ENCODE data around the gene LRIT2. TPM values are rescaled to one million over a fixed set of nuclear protein-coding genes. Genes with fewer than 3 reads are reported as not detected.

The LRIT2 gene
- total and polyA plus RNA-seq, 9 of the 15 experiments (the other 6 are each of a cell fraction or from before 2014, with no cell fraction given): not detected

DNA sequence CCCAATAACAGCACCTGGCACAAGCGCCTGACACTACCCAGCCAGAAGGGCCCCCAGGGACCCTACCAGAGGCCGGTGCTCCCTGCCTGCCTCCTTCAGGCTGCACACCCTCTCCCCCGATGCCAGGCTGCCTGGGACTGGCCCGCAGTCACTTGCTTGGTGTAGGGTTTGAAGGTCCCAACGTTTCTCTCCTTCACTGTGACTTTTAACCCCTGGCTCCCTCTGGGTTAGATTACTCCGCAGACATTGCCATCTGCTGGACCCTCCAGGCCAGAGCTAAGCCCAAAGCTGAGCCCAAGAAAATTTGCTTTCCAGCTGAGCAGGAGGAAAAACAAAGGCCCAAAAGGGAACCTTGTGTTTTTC is 24.1 kb downstream of the LRIT2 start:
- Histone ChIP-seq H4K20me1 (replicated peaks; ENCODE audit: control insufficient read depth, insufficient read depth, low read length) (no peaks in the 10 kb centered on the region), H3K9me1 (ENCODE audit: control insufficient read depth, insufficient read depth, low read length) (no peaks in the 10 kb centered on the region), H3K9ac (ENCODE audit: insufficient read depth in 1 of 2, low read depth in 2 of 2, low read length in 2 of 2) (no peak overlapping the region), H3K79me2 (ENCODE audit: control insufficient read depth, insufficient read depth, low read length) (no peaks in the 10 kb centered on the region), H3K9me3 (replicated peaks; ENCODE audit: control insufficient read depth, insufficient read depth, low read depth, low read length) (no peaks in the 10 kb centered on the region), H3K4me3 (no peak overlapping the region), H3K36me3 (ENCODE audit: control insufficient read depth, insufficient read depth, low read length) (no peaks in the 10 kb centered on the region), H3K27ac (ENCODE audit: extremely low read depth, low read depth, low read length) (no peak overlapping the region), H3K27me3 (ENCODE audit: control insufficient read depth in 2 of 2, insufficient read depth in 2 of 2, low read length in 2 of 2) (peaks cover 11 to 31% of the 10 kb centered on the region in 2 experiments), H3K4me1 (replicated peaks in 1 of 2; ENCODE audit: control insufficient read depth in 2 of 2, insufficient read depth in 2 of 2, low read length in 2 of 2) (peaks cover 13 to 15% of the 10 kb centered on the region in 2 experiments; a peak in 4 of 5 replicates), H2AFZ (ENCODE audit: low read depth, low read length) (peak overlapping the region; percentile 18), H3K4me2 (ENCODE audit: insufficient read depth, low read length) (no peak overlapping the region; the same call in 1 of the 2 replicates)
- ATAC-seq (peak; percentile 47), FAIRE-seq (no peak), DNase-seq (ENCODE audit: extremely low read depth in 1 of 4, low spot score in 3 of 4) (peak in 2 of 4 experiments; percentile 39)
- 10% methylated on average over 6 of the region's 6 CpGs for WGBS (ENCODE audit: insufficient coverage, low coverage, missing lambda C conversion rate)
- TF ChIP-seq POLR3G (IDR thresholded peaks at IDR 0.05; ENCODE audit: extremely low read depth, insufficient read length, insufficient replicate concordance) (no peak), NR2C2 (CRISPR knock-in tag; IDR thresholded peaks at IDR 0.05) (no peak), NR2C2 (tag; IDR thresholded peaks at IDR 0.05) (peak; percentile 77; the same call in 1 of the 2 replicates), CCNT2 (IDR thresholded peaks at IDR 0.05; ENCODE audit: borderline replicate concordance, extremely low read depth, insufficient read length, low read depth, low read length) (peak; percentile 23), ZFX (CRISPR knock-in tag; IDR thresholded peaks at IDR 0.05) (peak; percentile 35), ELF4 (CRISPR knock-in tag; IDR thresholded peaks at IDR 0.05) (0 out of 2 replicates have a peak, but pooled peaks have one; percentile 13), ZNF263 (CRISPR knock-in tag; IDR thresholded peaks at IDR 0.05; ENCODE audit: borderline replicate concordance) (peak; percentile 27; the same call in 1 of the 2 replicates), NFXL1 (CRISPR knock-in tag; IDR thresholded peaks at IDR 0.05) (no peak), ZNF583 (CRISPR knock-in tag; IDR thresholded peaks at IDR 0.05) (peak; percentile 55; the same call in 1 of the 2 replicates), EWSR1 (IDR thresholded peaks at IDR 0.05; ENCODE audit: borderline replicate concordance, low read depth, partially characterized antibody) (no peak), L3MBTL2 (IDR thresholded peaks at IDR 0.05) (peak; percentile 45; the same call in 1 of the 2 replicates), NR2C1 (IDR thresholded peaks at IDR 0.05) (0 out of 2 replicates have a peak, but pooled peaks have one; percentile 36), NR2C1 (tag; IDR thresholded peaks at IDR 0.05) (peak; percentile 59), RAD21 (CRISPR knock-in tag; conservative IDR thresholded peaks at IDR 0.05 in 1 of 2, IDR thresholded peaks at IDR 0.05 in 1 of 2) (peak in 1 of 2 experiments; percentile 54; a peak in 2 of 4 replicates)
- TF ChIP-seq, protein P1, sequence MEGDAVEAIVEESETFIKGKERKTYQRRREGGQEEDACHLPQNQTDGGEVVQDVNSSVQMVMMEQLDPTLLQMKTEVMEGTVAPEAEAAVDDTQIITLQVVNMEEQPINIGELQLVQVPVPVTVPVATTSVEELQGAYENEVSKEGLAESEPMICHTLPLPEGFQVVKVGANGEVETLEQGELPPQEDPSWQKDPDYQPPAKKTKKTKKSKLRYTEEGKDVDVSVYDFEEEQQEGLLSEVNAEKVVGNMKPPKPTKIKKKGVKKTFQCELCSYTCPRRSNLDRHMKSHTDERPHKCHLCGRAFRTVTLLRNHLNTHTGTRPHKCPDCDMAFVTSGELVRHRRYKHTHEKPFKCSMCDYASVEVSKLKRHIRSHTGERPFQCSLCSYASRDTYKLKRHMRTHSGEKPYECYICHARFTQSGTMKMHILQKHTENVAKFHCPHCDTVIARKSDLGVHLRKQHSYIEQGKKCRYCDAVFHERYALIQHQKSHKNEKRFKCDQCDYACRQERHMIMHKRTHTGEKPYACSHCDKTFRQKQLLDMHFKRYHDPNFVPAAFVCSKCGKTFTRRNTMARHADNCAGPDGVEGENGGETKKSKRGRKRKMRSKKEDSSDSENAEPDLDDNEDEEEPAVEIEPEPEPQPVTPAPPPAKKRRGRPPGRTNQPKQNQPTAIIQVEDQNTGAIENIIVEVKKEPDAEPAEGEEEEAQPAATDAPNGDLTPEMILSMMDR (IDR thresholded peaks at IDR 0.05 in 2 of 3, conservative IDR thresholded peaks at IDR 0.05 in 1 of 3; ENCODE audit: insufficient read depth in 2 of 3, low read depth in 1 of 3, low read length in 3 of 3): peak; percentile 44 to 47 (median 44); a peak in 4 of 6 replicates
- TF ChIP-seq, protein P2, sequence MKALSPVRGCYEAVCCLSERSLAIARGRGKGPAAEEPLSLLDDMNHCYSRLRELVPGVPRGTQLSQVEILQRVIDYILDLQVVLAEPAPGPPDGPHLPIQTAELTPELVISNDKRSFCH (CRISPR knock-in tag; IDR thresholded peaks at IDR 0.05): no peak
- TF ChIP-seq, protein P2 (tag; IDR thresholded peaks at IDR 0.05): 0 out of 2 replicates have a peak, but pooled peaks have one; percentile 31
- CTCF ChIA-PET (ENCODE audit: low intra/inter-chr PET ratio): no interaction called here
- POLR2A ChIA-PET: interaction anchor here (0.7 to 2.1 kb wide), 3 partner anchors 11 to 61 kb away, joined by 3 to 5 read pairs (median 3); partner anchors contain the start of gene GHITM
- no TSS peak for BruUV-seq (replicated peaks)
- intact Hi-C loops (cut with micrococcal nuclease): no loop called here
- in situ Hi-C loops (cut with MboI): no loop called here

All from K562 (cell line).